Mucosa of rectum (tissue), 2 donors: Measurements from ENCODE around the gene XYLT2.
"Not testable (repeated sequence)": the region's sequence is repeated elsewhere in the genome, so short reads cannot be mapped to it uniquely, and the experiment has no call there.

ENCODE experiments used
- H3K27ac ChIP-seq, 2 donors: one replicate each; pipeline ENCODE4 v1.7.0; 2013; ENCODE audit warnings: inconsistent platforms in 2 of 2, low read depth in 2 of 2, low read length in 2 of 2
- H3K27me3 ChIP-seq, 2 donors: one replicate each; pipeline ENCODE4 v1.7.0; 2013; ENCODE audit warnings: low read length in 2 of 2; ENCODE audit not compliant: control insufficient read depth in 2 of 2, insufficient read depth in 2 of 2
- H3K36me3 ChIP-seq, 2 donors: one replicate each; pipeline ENCODE4 v1.7.0; 2013; ENCODE audit warnings: low read length in 2 of 2; ENCODE audit not compliant: control insufficient read depth in 2 of 2, insufficient read depth in 2 of 2
- H3K4me1 ChIP-seq, 2 donors: one replicate each; pipeline ENCODE4 v1.7.0; 2013; ENCODE audit warnings: low read length in 2 of 2, mild to moderate bottlenecking in 1 of 2; ENCODE audit not compliant: control insufficient read depth in 2 of 2, insufficient read depth in 2 of 2
- H3K4me3 ChIP-seq, 2 donors: one replicate each; pipeline ENCODE4 v1.7.0; 2013; ENCODE audit warnings: low read length in 2 of 2
- H3K9ac ChIP-seq, 2 donors: one replicate each; pipeline ENCODE4 v1.7.0; 2013; ENCODE audit warnings: low read length in 2 of 2, low read depth in 1 of 2, mild to moderate bottlenecking in 1 of 2
- H3K9me3 ChIP-seq, 2 donors: one replicate each; pipeline ENCODE4 v1.7.0; 2013; ENCODE audit warnings: low read length in 2 of 2; ENCODE audit not compliant: control insufficient read depth in 2 of 2
- donor health status: healthy.
- donor health status: Normal muscosa, but diverticular disease.

XYLT2 gene

DNA sequence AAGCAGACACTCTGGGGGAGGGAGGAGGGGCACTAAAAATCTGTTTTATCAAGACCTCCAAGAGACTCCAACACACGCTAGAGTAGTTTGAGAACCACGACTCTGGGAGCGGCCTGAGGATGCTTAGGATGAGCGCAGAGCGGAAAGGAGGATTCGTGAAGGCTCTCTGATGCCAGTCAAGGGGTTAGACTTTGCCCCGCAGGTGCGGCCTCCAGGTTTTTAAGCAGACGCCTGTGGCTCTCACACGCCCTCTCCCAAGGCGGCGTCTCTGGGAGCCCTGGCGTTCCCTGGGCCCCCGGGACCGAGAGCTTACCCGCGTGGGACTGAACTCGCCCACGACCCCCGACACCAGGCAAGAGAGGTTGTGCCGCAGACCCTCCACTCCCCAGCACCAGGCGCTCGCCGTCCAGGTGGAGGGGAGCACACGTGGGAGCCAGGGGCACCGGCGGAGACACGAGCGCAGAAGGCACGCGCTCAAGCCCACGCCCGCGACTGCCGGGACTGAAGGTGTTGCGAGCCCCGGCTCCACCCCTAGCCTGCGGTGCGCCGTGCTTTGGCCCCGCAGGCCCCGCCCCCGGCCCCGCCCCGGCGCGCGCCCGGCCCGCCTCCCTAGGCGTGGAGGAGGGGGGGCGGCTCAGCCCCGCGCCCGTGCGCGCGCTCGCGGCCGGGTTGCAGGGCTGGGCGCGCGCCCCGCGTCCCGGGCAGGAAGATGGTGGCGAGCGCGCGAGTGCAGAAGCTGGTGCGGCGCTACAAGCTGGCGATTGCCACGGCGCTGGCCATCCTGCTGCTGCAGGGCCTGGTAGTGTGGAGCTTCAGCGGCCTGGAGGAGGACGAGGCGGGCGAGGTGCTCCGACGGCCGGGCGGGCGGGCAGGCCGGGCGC lies at the start of gene XYLT2:
TSS of gene XYLT2 (plus strand) at position 695 of the 881 bp plus-strand sequence. CDS start at position 710, 15 bp downstream.
- Histone ChIP-seq H3K4me3 (peak within 1 kb of the TSS; percentile 71 to 83), H3K27ac (peak within 1 kb of the TSS; percentile 63 to 77), H3K9me3 (no peaks in the 10 kb centered on the region), H3K4me1 (peaks cover 15 to 22% of the 10 kb centered on the region in 2 donors), H3K36me3 (no peaks in the 10 kb centered on the region), H3K9ac (peak within 1 kb of the TSS; percentile 72 to 80), H3K27me3 (no peaks in the 10 kb centered on the region)

DNA sequence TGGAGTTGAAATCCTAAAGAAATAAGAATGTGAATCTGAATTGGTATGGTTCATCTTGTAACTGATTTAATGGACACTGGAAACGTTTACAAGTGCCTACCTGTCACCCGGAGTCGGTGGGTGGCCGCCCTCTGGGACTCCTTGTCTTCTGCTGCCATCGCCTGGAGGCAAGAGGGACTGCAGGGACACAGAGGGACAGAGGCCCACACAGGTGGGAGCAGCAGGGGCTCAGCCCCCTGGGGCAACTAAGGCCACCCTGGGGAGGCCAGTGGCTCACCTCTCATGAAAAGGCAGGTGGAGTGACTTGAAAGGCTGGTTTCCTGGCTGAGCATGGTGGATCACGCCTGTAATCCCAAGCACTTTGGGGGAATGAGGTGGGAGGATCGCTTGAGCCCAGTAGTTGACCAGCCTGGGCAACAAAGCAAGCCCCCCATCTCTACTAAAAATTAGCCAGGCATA lies 48.5 kb upstream of the XYLT2 start:
- H3K4me1 ChIP-seq, result peaks cover 3 to 4% of the 10 kb centered on the region in 2 donors
- no peak overlapping the region for H3K27ac ChIP-seq
- H3K27me3 ChIP-seq, result no peaks in the 10 kb centered on the region
- H3K36me3 ChIP-seq, result no peaks in the 10 kb centered on the region
- no peaks in the 10 kb centered on the region for H3K9me3 ChIP-seq
- H3K4me3 ChIP-seq, result no peak overlapping the region
- H3K9ac ChIP-seq, result no peak overlapping the region

DNA sequence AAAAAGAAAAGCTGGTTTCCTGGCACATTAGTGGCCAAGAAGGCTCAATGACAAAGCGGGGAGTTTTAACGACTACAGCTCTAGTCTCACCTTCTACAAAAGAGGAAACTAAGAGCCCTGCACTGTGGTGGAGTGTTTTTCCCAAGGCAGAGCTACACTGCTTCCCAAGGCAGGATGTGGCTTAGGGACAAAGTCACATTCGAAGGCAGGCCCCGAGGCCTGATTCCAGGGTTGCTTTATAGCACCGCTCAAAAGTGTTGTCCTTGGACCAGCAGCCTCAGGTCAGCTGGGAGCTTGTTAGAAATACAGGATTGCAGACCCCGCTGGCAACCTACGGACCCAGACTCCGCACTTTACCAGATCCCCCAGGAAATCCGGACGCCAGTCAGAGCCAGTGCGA lies 47.9 kb upstream of the XYLT2 start:
- H3K9me3 ChIP-seq, result no peaks in the 10 kb centered on the region
- H3K9ac ChIP-seq, result no peak overlapping the region
- no peak overlapping the region for H3K27ac ChIP-seq
- H3K27me3 ChIP-seq, result no peaks in the 10 kb centered on the region
- peaks cover 3 to 4% of the 10 kb centered on the region in 2 donors for H3K4me1 ChIP-seq
- H3K36me3 ChIP-seq, result no peaks in the 10 kb centered on the region
- no peak overlapping the region for H3K4me3 ChIP-seq

DNA sequence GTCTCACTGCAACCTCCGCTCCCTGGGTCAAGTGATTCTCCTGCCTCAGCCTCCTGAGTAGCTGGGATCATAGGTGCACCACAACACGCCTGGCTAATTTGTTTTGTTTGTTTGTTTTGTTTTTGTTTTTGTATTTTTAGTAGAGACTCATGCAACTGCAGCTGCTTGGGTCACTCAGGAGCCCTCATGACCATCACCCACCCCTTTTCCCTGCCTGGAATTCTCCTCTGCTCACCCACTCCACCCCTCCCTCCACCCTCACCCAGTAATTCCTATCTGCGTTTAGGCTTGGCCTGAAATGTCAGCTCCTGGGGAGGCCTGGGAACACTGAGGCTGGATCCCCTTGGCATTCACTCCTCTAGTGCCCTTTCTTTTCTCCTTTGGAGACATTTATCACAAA lies 46.1 kb upstream of the XYLT2 start:
- H3K4me3 ChIP-seq, result no peak overlapping the region

DNA sequence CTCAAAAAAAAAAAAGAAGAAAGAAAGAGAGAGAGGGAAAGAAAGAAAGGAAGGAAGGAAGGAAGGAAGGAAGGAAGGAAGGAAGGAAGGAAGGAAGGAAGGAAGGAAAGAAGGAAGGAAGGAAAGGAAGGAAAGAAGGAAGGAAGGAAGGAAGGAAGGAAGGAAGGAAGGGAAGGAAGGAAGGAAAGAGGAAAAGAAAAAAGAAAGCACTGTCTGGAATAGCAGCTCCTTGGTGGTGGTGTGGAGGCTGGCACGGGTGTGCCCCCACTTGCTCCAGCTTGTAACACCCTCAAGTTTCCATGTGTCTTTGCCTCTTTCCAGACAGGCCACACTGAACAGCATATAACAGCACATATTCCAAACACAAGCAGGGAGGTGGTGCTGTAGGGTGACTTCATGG lies 45.1 kb upstream of the XYLT2 start:
- H3K4me1 ChIP-seq, H3K36me3 ChIP-seq, H3K27me3 ChIP-seq, H3K9ac ChIP-seq, H3K27ac ChIP-seq, H3K4me3 ChIP-seq, H3K9me3 ChIP-seq: not testable (repeated sequence)

More for the DNA sequence above, 46.1 kb upstream of the XYLT2 start:
- Histone ChIP-seq H3K27ac (no peak overlapping the region), H3K27me3 (no peaks in the 10 kb centered on the region), H3K4me1 (peaks cover 3 to 4% of the 10 kb centered on the region in 2 donors), H3K9me3 (no peaks in the 10 kb centered on the region), H3K9ac (no peak overlapping the region), H3K36me3 (no peaks in the 10 kb centered on the region)

DNA sequence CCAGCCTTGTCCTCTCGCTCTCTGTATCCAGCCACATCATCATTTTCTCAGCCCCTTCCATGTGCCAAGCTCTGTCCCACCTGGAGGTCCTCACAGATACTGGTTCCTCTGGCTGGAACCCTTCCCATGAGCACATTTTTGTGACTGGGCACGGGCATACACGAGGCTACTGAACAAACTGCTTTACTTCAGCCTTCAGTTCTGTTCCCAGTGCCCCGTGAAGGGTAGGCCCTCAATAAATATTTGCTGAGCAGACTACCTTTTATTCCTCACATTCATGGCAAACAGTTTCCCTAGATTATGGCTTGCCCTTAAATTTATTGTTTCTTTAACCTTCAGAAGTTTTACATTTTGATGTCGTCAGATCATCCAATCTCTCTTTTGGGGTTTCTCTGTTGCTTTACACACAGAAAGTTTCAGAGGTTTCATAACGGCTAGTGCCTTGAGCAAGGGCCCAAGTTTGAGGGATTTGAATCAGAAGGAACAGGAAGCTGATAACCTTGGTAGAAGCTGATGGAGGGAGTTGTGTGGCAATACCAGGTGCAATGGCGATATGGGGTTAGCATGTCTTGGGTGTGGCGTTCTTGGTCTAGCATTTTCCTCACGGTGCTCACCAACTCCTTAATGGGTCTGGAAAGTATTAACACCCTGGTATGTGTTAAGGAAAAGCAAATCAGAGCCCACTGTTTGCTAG lies 43.9 kb upstream of the XYLT2 start:
- H3K27me3 ChIP-seq, result no peaks in the 10 kb centered on the region
- no peak overlapping the region for H3K9ac ChIP-seq
- H3K27ac ChIP-seq, result peak overlapping the region in 1 of 2 donors; percentile 36
- peaks cover 3 to 4% of the 10 kb centered on the region in 2 donors for H3K4me1 ChIP-seq
- no peaks in the 10 kb centered on the region for H3K36me3 ChIP-seq
- H3K4me3 ChIP-seq, result no peak overlapping the region
- no peaks in the 10 kb centered on the region for H3K9me3 ChIP-seq

DNA sequence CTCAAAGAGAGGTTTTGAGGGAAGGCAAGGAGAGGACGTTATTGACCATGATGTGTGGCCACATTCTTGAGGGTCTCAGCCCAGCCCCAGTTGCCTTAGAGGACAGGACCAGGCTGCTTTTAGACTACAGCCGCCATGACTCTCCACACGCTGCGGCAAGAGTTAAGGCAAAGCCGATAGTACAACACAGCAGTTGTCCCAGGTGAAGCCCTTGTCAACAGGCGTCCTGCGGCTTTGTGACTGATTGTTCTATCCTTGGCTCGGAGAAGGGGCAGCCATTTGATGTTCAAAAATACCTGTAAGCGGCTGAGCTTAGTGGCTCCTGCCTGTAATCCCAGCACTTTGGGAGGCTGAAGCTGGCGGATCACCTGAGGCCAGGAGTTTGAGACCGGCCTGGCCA lies 42.9 kb upstream of the XYLT2 start:
- Histone ChIP-seq H3K27ac (no peak overlapping the region), H3K27me3 (no peaks in the 10 kb centered on the region), H3K9me3 (no peaks in the 10 kb centered on the region), H3K4me1 (peaks cover 3 to 7% of the 10 kb centered on the region in 2 donors), H3K4me3 (no peak overlapping the region), H3K9ac (no peak overlapping the region), H3K36me3 (no peaks in the 10 kb centered on the region)

DNA sequence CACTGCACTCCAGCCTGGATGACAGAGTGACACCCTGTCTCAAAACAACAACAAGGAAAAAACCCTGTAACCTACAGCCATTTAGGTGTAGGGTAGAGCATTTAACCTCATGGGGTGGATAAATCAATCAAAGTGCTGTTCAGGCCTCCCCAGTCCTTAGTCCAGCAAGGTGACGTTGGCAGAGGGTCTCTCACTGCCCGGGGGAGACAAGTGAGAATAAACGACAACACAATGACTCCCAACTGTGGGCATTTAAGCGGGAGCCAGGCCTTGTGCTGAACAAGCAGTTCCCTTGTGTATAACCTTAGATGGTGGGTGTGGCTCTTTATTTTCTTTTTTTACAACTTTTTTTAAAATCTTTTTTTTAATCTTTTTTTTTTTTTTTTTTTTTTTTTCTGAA lies 42.3 kb upstream of the XYLT2 start:
- no peak overlapping the region for H3K4me3 ChIP-seq
- no peak overlapping the region for H3K9ac ChIP-seq
- H3K36me3 ChIP-seq, result no peaks in the 10 kb centered on the region
- no peak overlapping the region for H3K27ac ChIP-seq
- H3K27me3 ChIP-seq, result no peaks in the 10 kb centered on the region
- H3K4me1 ChIP-seq, result peaks cover 3 to 7% of the 10 kb centered on the region in 2 donors
- H3K9me3 ChIP-seq, result no peaks in the 10 kb centered on the region

DNA sequence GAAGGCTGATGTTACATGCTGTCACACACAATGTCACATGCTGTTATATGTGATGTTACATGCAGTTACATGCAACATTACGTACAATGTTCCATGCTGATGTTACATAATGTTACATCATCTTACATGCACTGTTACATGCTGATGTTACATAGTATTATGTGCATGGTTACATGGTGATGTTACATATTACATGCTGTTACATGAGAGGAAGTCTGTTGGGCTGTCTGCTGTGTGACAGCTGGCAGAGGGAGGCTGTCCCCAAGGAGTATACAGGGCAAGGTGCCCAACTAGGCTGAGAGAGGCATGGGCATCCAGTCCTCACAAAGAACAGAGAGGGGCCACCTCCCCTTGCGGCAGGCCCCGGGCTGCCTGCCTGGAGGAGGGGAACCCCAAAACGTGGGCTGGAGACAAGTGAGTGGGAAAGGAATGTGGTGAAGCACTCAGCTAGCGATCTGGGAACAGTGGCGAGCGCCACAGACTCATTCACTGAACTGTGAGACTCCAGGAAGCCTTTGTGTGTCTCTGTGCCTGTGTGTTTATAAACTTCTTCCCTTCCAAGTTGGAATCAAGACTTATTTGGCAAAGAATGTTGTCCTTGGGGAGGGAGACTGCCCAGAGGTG lies 41.0 kb upstream of the XYLT2 start:
- Histone ChIP-seq H3K9me3 (no peaks in the 10 kb centered on the region), H3K4me3 (no peak overlapping the region), H3K36me3 (no peaks in the 10 kb centered on the region), H3K27me3 (no peaks in the 10 kb centered on the region), H3K4me1 (peaks cover 3 to 7% of the 10 kb centered on the region in 2 donors), H3K27ac (no peak overlapping the region), H3K9ac (no peak overlapping the region)

DNA sequence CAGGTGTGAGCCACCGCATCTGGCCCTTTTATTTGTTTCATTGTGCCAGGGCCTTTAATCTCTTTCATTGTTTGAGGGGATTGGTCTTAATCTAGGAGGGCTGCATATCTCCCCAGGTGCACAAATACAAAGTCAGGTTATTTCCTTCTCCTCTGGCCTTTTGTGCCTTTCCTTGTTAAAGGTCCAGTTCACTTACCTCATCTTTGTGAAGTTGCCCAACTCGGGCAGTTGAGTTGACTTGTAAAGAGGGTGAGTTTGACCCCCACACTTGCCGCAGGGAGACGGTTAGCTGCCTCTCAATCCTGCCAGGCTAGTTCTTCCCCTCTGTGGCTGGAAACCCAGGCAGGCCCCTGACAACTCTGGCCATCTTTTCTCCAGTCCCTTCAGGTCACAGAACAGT lies 38.3 kb upstream of the XYLT2 start:
- Histone ChIP-seq H3K9ac (no peak overlapping the region), H3K4me1 (peaks cover 0 to 3% of the 10 kb centered on the region in 2 donors), H3K36me3 (no peaks in the 10 kb centered on the region), H3K27me3 (peaks cover 0 to 2% of the 10 kb centered on the region in 2 donors), H3K9me3 (no peaks in the 10 kb centered on the region), H3K27ac (no peak overlapping the region), H3K4me3 (no peak overlapping the region)
